Inflammatory macrophage treated with lipopolysaccharide for 1 hour (primary cell): ENCODE data around the gene G6PC3.
"Not testable (repeated sequence)": the region's sequence is repeated elsewhere in the genome, so short reads cannot be mapped to it uniquely, and the experiment has no call there.

Experiments
- DNase-seq, 2 donors: peaks; one replicate each; pipeline ENCODE4 v3.0.0-alpha.2; 2020 to 2022

The G6PC3 gene

GRCh38 chr17:44085908-44086307, 15.4 kb downstream of the G6PC3 start:
- no peak for DNase-seq

GRCh38 chr17:44086364-44087311, 16.1 kb downstream of the G6PC3 start:
- DNase-seq = peak; percentile 24 to 59

DNA sequence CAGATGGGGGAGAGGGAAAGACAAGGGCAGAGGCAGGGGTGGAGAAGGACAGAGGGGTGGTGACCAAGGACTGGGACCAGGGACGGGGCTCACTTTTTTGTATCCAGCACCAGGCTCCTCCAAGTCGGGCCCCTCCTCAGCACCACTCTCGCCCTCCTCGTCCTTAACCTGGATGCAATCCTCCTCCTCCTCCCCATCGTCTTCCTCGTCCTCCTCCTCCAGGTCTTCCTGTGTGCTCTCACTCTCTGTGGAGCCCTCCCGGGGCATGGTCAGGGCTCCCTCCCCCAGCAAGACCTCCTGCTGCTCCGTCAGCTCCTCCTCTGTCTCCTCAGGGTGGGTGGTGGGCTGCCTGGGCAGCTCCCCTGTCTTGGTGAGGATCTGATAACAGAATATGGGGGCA, 16.8 kb downstream of the G6PC3 start:
- DNase-seq = no peak

DNA sequence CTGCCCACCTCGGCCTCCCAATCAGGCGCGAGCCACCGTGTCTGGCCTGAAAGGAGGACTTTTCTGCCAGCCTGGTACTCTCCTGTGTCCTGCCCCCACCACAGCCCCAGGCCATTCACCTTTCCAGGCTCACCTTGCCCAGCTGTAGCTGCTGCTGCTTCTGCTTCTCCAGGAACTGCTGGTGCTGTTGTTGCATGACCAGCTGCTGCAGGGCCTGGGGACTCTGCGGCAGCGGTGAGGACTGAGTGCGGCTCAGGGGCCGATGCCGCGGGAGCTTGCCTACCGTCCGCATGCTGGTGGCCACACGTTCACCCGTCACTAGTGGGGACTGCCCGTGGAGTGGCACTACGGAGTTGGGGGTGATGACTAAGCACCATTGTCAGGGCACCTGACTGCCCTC, 17.7 kb downstream of the G6PC3 start:
- no peak for DNase-seq

GRCh38 chr17:44091200-44091997, 20.9 kb downstream of the G6PC3 start:
- DNase-seq = no peak

DNA sequence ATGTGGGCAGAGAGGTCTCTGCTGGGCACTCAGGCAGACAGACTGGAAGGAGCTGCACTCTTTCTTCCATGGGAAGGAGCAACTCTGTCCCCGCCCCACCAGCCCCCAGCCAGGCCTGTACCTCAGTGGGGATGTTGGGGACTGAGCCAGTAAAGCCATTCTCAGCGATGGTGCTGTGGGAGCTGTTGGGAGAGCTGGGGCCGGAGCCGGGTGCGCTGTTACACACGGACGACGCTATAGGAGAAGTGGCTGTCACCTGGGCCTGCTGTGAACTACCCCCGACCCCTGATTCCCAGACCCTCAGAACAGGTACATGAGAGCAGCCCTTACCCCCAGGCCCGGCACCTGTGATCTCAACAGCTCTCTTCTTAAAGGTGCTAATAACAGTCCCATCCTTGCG, 21.5 kb downstream of the G6PC3 start:
- no peak for DNase-seq

DNA sequence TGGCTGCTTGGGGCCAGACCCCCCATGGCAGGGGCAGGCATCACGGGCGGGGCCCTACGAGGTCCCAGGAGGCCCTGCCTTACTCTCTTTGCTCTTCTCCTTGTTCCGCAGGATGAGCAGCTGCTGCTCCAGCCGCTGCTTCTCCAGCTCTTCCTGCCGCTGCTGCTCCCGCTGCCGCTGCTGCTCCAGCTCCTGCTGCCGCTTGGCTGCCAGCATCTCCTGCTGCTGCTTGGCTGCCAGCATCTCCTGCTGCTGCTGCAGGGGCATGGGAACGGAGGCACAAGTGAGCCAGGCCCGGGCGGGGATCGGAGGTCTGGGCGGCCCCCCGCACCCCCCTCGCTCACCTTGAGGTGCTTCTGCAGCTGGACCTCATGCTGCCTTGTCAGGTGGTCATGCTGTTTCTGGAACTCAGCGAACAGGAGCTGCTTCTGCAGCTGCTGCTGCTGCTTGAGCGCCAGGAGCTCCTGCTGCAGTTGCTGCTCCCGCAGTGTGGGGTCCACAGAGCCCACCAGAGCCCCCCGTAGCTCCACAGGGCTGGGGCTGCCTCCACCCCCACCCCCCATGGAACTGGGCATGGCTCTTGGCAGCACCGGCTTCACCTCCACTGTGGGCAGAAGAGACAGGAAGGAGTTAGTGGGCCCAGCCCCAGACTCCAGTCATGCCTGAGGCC, 22.8 kb downstream of the G6PC3 start:
- no peak for DNase-seq

DNA sequence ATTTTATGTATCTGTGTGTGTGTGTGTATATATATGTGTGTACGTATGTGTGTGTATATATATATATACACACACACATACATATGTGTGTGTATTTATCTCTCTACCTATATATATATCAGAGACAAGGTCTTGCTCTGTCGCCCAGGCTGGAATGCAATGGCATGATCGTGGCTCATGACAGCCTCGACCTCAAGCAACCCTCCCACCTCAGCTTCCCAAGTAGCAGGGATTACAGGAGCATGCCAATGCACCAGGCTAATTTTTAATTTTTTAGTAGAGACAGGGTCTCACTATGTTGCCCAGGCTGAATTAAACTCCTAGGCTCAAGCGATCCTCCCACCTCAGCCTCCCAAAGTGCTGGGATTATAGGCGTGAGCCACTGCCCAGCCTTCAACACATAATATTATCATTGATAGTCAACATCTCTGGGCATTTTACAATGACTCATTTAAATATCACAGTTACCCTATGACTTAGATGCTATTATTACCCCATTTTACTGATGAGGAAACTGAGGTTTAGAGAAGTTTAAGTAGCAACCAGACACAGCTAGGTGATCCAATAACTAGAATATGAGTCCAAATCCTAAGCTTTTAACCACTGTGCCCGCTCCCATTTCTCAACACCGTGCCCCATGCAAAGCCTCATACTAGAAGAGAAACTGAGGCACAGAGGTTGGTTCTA, 24.3 kb downstream of the G6PC3 start:
- peak in 1 of 2 donors; percentile 25 for DNase-seq

- no peak for DNase-seq
Measured at GRCh38 chr17:44095388-44095646, 24.8 kb downstream of the G6PC3 start.

DNA sequence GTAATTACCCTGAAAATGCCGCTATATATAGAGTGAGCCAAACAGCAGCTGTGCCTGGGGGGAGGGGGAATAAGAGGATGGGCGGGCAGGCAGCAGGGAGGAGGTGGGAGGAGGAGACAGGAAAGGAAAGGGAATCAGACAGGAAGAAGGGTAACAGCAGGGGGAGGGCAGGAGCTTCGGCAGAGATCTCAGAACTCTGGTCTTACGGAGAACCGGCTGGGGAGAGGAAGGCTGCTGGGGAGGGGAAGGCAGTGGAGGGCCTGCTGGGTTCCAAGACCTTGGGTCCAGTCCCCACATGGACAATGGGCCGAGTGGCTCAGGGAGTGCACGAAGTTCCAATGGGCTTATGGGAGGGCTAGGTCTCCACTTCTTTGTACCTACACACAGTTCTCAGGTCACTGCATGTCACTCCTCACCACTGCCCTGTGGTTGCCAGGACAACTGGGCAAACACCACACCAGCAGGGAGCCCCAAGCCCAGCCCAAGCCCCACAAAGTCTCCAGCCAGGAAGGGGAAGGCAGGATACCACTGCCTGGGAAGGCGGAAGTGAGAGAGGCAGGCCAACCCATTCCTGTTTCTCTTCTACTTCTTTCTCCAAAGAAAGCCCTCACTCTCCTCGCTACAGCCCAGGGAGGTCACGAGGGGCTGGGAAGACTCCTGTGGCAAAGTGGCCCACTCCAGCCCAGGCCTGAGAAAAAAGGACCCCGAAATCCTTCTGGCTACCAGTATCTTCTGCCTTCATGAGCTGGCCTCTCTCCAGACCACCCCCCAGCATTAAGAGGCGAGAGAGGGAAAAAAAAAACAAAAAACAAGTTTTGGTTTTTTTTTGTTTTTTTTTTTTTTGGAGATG, 25.3 kb downstream of the G6PC3 start:
- DNase-seq = peak; percentile 57

DNA sequence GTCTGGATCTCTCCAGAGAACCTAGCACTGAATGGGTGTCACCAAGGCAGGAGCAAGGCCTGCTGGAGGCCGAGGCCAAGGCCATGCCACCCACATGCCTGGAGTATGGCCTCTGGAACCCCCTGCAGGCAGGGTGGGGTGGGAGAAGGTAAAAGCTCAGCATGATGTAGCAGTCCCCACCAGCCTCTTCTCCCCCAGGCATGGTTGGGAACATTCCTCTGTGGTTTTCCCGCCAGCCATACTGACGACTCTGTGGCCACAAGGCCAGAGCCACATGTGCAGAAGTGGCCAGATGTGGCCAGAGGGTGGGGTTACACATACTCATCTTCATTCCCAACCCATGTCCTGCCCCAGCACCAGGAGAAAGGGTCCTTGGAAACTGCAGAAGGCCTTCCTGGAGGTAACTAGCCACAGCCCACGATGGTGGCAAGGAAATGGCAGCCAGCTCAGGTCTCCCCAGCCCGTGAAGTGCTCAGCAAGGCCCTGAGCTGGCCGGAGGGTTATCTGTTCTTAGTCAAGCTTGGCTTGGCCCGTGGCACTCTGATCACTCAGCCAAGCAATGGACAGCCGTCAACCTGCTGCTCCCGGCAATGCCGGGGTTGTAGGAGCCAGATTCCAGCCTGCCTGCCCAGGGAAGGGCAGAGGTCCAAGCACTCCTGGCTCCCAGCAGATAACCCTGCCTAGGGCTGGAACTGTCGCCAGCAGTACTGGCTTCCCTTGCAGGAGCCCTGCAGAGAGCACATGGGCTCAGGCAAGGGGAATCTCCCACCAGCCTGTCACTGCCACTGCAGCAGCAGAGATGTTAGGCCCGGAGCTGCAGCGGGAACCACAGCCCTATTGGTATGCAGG, 26.8 kb downstream of the G6PC3 start:
- no peak for DNase-seq

DNA sequence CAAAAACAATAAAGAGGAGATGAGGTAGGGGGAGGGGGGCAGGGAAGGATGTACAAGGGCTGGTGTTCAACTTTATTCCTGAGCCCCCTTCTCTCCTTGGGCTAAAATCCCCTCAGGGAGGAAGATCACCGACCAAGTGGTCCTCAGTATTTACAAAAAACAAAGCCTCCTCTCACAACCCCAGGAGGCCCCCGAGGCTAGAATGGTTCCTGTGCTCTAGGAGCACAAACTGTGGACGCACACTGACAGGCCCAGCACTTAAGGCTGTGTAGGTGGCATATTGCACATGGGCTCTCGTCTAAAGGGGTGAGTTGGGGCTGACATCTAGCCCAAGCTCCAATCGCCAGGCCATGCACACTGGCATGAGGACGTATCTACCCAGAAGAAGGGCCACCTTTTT, 31.3 kb downstream of the G6PC3 start:
- not testable (repeated sequence) for DNase-seq

- DNase-seq = no peak
Measured at GRCh38 chr17:44102849-44103622, 32.5 kb downstream of the G6PC3 start.

GRCh38 chr17:44105483-44105882, 34.9 kb downstream of the G6PC3 start:
- DNase-seq = no peak

DNA sequence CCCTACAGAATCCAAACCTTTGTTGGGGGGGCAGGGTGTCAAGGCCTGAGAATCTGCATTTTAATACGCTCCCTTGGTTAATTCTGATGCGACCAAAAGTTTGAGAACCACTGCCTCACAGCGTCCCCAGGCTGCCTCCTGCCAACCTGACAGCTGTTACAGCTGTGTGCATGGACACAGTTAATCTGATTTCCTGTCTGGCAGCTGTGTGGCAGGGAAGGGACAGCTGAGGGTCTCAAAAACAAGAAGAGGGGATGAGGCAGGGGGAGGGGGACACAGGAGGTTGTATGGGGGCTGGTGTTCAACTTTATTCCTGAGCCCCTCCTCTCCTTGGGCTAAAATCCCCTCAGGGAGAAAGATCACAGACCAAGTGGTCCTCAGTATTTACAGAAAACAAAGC, 35.4 kb downstream of the G6PC3 start:
- no peak for DNase-seq

GRCh38 chr17:44106801-44107200, 36.3 kb downstream of the G6PC3 start:
- no peak for DNase-seq

- no peak for DNase-seq
Measured at GRCh38 chr17:44108440-44109311, 38.1 kb downstream of the G6PC3 start.

DNA sequence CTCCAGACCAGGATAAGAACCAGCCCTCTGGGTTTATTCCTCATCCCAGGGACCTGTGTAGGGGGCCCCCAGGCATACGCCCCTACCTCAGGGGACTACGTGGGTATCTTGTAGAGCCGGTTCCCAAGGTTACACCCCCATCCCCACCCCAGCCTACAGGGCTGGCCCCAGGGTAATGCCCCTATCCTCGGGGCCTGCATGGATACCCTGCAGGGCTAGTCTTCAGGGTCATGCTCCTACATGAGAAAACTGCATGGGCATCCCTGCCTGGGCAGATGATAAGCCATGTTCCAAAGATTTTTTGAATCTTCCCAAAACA, 38.7 kb downstream of the G6PC3 start:
- no peak for DNase-seq

DNA sequence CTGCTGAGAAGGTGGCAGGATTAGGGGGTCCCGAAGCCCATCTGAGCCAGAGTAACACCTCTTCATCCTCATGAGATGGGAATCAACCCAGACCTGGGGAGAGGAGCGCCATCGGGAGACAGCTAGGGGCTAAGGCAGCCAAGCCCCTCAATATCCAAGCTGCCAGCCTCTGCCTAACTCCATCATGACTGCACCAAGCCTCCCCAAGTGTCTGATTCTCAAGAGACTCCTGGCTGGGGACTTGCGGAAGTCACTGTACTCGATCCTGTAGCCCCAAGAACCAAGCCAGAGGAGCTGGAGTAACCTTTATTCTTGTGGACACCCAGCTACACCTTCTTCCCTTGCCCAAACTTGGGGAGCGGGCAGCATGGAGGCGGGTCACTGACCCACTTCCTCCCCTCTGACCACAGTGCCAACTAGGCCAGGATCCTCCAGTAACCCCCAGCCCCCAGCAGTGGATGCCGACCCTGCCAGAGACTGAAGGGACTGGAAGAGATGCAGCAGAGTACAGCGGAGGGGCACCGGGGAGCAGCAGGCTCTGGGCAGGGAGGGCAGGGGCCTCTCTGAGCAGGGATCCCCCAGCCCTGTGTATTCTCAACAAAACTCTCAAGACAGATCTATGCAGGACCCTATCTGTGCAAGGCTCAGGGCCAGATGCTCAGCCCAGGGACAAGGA, 39.6 kb downstream of the G6PC3 start:
- no peak for DNase-seq
